ENCODE results near the gene ATG9A.
"Not testable (repeated sequence)": the region's sequence is repeated elsewhere in the genome, so short reads cannot be mapped to it uniquely, and the experiment has no call there.

Gene ATG9A

DNA sequence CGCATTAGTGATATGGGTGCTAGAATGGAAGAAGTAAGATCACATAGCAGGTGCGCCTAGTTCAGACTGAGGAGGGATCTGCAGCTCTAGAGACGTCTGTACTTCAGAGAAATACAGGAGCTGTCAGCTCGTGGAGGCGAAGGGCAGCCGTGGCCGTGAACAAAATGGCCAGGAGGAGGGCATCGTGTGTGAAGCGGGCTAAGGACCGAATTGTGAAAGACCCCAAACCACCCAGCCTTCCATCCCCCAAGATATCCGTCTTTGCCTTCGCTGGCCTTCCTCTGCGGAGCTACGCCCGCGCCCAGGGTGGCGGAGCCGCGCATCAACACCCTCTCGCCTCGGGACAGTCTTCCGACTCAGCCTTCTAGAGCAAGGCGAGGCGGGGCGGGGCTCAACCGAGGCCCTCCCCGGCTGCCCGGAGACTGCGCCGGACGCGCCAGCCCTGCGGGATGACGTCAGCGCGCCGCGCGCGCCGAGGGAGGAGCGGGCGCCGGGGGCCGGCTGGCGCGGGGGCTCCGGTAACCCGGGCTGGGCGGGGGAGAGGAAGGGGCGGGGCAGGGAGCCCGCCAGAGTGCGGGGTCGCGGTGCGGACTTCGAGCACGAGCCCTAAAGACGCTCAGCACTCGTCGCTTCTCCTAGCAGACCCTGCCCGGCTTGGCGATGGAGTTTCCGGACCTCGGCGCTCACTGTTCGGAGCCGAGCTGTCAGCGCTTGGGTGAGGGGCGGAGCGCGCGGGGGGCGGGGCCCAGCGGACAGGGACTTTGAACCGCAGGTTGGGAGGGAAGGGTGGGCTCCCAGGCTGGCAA is 22.9 kb downstream of the ATG9A start, which contains the start of gene ZFAND2B:
Gene ZFAND2B (plus strand): TSS at position 455 of the 806 bp plus-strand sequence. CDS start 206 bp downstream, at position 661.
- DNase-seq (ENCODE audit: low read depth in 2 of 2): peak; percentile 90 to 93

GRCh38 chr2:219205981-219206327 is 23.5 kb downstream of the ATG9A start:
- DNase-seq (ENCODE audit: low read depth in 2 of 2): no peak

DNA sequence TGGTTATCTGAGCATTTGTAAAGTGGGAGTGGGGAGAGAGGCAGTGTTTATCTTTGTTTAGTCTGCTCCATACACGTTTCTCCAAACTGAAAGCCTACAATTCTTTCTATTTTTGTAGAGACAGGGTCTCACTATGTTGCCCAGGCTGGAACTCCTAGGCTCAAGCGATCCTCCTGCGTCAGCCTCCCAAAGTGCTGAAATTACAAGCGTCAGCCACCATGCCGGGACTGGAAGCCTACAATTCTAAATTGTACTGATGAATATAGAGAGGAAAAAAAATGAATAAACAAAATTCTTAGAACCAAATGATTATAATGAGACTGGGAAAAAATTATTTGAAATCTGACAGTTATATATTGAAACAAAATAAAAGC is 24.3 kb downstream of the ATG9A start:
- DNase-seq (ENCODE audit: low read depth in 2 of 2): no peak

DNA sequence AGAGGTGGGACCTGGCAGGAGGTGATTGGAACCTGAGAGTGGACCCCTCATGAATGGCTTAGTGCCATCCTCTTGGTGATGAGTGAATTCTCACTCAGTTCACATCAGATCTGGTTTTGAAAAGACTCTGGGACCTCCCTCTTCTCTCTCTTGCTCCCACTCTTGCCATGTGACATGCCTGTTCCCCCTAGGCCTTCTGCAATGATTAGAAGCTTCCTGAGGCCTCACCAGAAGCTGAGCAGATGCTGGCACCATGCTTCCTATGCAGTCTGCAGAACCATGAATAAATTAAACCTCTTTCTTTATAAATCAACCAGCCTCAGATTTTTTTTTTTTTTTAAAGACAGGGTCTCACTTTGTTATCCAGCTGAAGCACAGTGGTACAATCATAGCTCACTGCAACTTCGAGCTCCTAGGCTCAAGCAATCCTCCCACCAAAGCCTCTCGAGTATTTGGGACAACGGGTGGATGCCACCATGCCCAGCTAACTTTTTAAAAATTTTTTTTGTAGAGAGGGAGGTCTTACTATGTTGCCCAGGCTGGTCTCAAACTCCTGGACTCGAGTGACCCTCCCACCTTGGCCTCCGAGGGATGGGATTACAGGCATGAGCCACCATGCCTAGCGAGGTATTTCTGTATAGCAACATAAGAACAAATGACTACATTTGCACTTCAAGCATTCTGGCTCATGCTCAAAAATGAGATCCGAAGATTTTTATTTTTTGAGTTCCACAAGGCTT is 24.8 kb downstream of the ATG9A start:
- no peak for DNase-seq (ENCODE audit: low read depth in 2 of 2)

GRCh38 chr2:219201331-219201730 is 28.1 kb downstream of the ATG9A start:
- DNase-seq (ENCODE audit: low read depth in 2 of 2): not testable (repeated sequence)

DNA sequence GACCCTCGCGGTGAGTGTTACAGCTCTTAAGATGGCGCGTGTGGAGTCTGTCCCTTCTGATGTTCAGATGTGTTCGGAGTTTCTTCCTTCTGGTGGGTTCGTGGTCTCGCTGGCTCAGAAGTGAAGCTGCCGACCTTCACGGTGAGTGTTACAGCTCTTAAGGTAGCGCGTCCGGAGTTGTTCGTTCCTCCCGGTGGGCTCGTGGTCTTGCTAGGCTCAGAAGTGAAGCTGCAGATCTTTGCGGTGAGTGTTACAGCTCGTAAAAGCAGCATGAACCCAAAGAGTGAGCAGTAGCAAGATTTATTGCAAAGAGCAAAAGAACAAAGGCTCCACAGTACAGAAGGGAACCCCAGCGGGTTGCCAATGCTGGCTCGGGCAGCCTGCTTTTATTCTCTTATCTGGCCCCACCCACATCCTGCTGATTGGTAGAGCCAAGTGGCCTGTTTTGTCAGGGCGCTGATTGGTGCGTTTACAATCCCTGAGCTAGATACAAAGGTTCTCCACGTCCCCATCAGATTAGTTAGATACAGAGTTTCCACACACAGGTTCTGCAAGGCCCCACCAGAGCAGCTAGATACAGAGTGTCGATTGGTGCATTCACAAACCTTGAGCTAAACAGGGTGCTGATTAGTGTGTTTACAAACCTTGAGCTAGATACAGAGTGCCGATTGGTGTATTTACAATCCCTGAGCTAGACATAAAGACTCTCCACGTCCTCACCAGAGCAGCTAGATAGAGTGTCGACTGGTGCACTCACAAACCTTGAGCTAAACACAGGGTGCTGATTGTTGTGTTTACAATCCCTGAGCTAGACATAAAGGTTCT is 28.7 kb downstream of the ATG9A start:
- DNase-seq (ENCODE audit: low read depth in 2 of 2): not testable (repeated sequence)

GRCh38 chr2:219199470-219200211 is 29.8 kb downstream of the ATG9A start:
- no peak for DNase-seq (ENCODE audit: low read depth in 2 of 2)

DNA sequence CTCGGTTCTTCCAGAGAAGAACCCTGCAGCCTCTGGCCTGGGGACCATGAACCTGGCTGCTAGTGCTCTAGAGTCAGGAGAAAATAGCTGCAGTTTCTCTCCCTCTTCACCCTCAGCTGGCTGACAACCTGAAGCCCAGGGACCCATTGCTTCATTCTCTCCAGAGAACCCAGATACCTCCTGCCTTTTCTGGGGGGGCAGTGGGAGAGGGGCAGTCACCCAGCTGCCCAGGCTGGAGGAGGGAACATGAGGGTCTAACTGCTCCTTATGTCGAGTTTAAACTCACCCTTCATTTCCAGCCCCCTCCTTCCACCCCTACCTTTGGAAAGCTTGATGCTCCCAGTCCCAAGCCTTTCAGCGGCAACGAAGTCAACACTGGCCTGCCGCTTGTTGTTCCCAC is 30.5 kb downstream of the ATG9A start:
- no peak for DNase-seq (ENCODE audit: low read depth in 2 of 2)

GRCh38 chr2:219197388-219197787 is 32.0 kb downstream of the ATG9A start:
- no peak for DNase-seq (ENCODE audit: low read depth in 2 of 2)

- DNase-seq (ENCODE audit: low read depth in 2 of 2): no peak
These were observed 42.5 kb downstream of the ATG9A start for GRCh38 chr2:219186754-219187456.

- DNase-seq (ENCODE audit: low read depth in 2 of 2): no peak
These were observed 45.3 kb downstream of the ATG9A start for GRCh38 chr2:219184121-219184520.

DNA sequence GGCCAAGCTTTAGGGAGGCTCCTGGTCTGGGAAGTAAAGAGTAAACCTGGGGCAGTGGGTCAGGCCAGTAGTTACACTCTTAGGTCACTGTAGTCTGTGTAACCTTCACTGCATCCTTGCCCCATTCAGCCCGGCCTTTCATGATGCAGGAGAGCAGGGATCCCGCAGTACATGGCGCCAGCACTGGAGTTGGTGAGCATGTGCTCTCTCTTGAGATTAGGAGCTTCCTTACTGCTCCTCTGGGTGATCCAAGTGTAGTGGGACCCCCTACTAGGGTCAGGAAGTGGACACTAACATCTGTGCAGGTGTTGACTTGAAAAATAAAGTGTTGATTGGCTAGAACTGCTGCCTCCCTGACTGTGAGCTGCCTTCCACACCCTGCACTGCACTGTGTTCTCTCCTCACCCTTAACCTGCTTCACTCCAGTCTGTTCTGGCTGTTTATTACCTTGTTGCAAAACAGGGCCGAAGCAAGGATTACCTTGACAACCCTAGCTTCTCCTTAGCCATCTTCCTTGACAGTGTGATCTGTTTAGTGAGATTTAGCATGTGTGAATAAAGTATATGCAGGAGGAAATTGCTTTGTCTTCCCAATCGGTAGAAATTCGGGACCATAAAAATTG is 46.2 kb downstream of the ATG9A start:
- no peak for DNase-seq (ENCODE audit: low read depth in 2 of 2)

- no peak for DNase-seq (ENCODE audit: low read depth in 2 of 2)
These were observed 46.9 kb downstream of the ATG9A start for GRCh38 chr2:219182331-219183150.

DNA sequence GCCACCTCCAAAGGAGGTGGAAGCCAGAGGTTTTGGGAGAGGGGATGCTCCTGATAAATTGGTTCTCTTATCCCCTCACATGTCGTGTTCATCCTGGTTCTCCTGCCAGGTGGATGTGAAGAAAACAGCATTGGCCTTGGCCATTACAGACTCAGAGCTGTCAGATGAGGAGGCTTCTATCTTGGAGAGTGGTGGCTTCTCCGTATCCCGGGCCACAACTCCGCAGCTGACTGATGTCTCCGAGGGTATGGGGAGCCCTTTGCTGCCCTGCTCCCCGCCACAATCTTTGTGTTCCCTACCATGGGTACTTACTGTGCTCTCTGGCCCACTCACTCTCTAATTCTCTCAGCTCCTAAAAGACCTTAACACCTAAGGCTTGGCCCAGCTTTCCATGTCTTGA is 47.9 kb downstream of the ATG9A start:
- DNase-seq (ENCODE audit: low read depth in 2 of 2): no peak

DNA sequence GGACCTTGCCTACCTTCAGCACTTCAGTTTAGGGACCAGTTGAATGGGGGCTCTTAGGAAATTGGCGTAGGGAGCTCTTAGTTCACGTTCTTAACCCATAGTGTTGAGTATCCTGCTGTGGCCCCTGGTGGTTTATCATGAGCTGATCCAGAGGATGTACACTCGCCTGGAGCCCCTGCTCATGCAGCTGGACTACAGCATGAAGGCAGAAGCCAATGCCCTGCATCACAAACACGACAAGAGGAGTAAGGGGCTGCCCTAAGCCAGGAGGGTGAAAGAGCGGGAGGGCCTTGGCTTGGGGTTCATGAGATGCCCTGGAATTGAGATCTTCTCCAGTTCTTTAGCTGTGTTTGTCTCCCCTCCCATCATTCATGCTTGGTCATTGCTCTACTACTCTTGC is 48.5 kb downstream of the ATG9A start:
- DNase-seq (ENCODE audit: low read depth in 2 of 2): no peak

GRCh38 chr2:219179601-219180465 is 49.6 kb downstream of the ATG9A start:
- DNase-seq (ENCODE audit: low read depth in 2 of 2): no peak

DNA sequence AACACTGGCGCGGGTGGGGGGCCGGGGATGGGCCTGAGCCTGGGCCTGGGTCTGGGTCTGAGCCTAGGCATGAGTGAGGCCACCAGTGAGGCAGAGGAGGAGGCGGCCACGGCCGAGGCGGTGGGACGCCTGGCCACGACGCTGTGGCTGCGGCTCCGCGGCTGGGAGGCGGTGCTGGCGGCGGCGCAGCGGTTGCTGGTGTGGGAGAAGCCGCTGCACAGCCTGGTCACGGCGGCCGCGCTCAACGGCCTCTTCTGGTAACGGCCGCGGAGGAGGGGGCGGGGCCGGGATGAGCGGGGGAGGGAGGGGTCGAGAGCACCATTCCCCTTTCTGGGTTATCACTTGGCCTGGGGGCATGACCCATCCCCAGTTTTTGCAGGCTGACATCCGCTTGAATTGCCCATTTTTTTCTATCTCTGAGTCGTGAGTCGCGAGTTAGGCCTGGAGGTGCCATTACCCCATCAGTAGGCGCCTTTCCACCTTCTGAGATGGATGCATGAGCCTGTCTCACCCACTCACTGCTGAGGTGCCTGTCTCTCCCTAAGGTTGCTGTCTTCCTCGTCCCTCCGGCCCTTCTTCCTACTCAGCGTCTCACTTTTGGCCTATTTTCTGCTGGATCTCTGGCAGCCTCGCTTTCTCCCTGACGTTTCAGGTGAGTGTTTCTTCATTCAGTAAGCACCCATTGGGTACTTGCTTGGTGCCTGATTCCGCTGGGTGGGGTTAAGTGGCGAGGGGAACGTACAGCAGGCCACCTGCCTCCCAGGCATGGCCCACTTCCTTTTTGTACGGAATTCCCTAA is 50.9 kb downstream of the ATG9A start:
- DNase-seq (ENCODE audit: low read depth in 2 of 2): peak in 1 of 2 donors; percentile 21

All from stimulated activated CD8-positive, alpha-beta memory T cell treated with anti-CD3 and anti-CD28 coated beads, Interleukin-2, amount 100 ng/mL, for 48 hours (primary cell).